ENCODE data around the gene SPINK5.

DNA sequence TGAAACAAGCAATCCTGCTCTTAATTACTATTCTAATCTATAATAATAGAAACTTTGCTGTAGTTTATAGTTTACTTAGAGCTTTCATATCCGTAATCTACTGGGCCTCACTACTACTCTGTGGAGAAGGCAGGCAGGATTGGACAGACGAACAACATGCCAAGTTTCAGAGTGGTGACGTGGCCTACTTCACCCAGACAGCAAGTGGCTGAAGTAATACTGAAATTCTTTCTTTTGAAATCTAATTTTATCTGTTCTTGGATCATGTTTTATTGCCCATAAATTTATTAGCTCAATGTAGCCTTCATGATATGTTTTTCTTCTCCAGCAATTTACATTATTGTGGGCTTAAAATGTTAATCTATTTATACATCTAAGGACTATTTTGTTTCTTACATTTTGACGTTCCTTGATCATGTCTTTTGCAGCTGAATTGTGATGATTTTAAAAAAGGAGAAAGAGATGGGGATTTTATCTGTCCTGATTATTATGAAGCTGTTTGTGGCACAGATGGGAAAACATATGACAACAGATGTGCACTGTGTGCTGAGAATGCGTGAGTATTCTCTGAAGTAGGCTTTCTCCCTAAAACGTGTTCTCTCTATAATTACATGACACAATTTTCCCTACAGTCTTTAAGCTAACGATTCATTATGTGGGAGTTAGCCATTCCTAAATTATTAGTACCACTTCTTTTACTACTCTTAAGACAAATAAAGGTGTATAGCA is 22.4 kb downstream of the SPINK5 start:
- TF ChIP-seq, protein P1, sequence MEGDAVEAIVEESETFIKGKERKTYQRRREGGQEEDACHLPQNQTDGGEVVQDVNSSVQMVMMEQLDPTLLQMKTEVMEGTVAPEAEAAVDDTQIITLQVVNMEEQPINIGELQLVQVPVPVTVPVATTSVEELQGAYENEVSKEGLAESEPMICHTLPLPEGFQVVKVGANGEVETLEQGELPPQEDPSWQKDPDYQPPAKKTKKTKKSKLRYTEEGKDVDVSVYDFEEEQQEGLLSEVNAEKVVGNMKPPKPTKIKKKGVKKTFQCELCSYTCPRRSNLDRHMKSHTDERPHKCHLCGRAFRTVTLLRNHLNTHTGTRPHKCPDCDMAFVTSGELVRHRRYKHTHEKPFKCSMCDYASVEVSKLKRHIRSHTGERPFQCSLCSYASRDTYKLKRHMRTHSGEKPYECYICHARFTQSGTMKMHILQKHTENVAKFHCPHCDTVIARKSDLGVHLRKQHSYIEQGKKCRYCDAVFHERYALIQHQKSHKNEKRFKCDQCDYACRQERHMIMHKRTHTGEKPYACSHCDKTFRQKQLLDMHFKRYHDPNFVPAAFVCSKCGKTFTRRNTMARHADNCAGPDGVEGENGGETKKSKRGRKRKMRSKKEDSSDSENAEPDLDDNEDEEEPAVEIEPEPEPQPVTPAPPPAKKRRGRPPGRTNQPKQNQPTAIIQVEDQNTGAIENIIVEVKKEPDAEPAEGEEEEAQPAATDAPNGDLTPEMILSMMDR (IDR thresholded peaks at IDR 0.05) = no peak
- no peak for TF ChIP-seq EP300 (IDR thresholded peaks at IDR 0.05)
- TF ChIP-seq POLR2AphosphoS5 (IDR thresholded peaks at IDR 0.05) = no peak
